ENCODE measurements around the gene GSTM2.
A peak's percentile ranks its signal among the peaks of the same experiment; 100 is the strongest.

GSTM2 gene

GRCh38 chr1:109667452-109668122, at the start of gene GSTM2:
TSS of gene GSTM2 (plus strand) at chr1:109668057. CDS start at chr1:109668116, 59 bp downstream.
- DNase-seq: peak; percentile 77

- DNase-seq: no peak
Measured at GRCh38 chr1:109618661-109619575, 48.9 kb upstream of the GSTM2 start.

GRCh38 chr1:109619576-109620400, 48.1 kb upstream of the GSTM2 start, which contains the start of the genes AMPD2 and GNAT2:
TSS of gene AMPD2 (plus strand) at chr1:109619837. CDS start at chr1:109621176, 1,339 bp downstream.
TSS of gene GNAT2 (minus strand) at chr1:109619616. CDS start at chr1:109612870, 6,746 bp downstream.
- DNase-seq: peak; percentile 74

GRCh38 chr1:109620401-109620791, 47.5 kb upstream of the GSTM2 start:
- no peak for DNase-seq

- DNase-seq: peak; percentile 96
Measured at GRCh38 chr1:109620841-109621286, 47.0 kb upstream of the GSTM2 start.

GRCh38 chr1:109621379-109622136, 46.3 kb upstream of the GSTM2 start:
- DNase-seq: no peak

GRCh38 chr1:109622137-109622892, 45.5 kb upstream of the GSTM2 start:
- no peak for DNase-seq

- no peak for DNase-seq
Measured at GRCh38 chr1:109622895-109623294, 45.0 kb upstream of the GSTM2 start.

GRCh38 chr1:109623601-109624161, 44.2 kb upstream of the GSTM2 start:
- DNase-seq: no peak

GRCh38 chr1:109624201-109625010, 43.5 kb upstream of the GSTM2 start:
- DNase-seq: no peak

GRCh38 chr1:109625176-109625575, 42.7 kb upstream of the GSTM2 start:
- no peak for DNase-seq

- no peak for DNase-seq
Measured at GRCh38 chr1:109625601-109626560, 42.0 kb upstream of the GSTM2 start.

- no peak for DNase-seq
Measured at GRCh38 chr1:109626682-109627408, 41.0 kb upstream of the GSTM2 start.

- no peak for DNase-seq
Measured at GRCh38 chr1:109627692-109628399, 40.0 kb upstream of the GSTM2 start.

- no peak for DNase-seq
Measured at GRCh38 chr1:109628540-109629321, 39.1 kb upstream of the GSTM2 start.

GRCh38 chr1:109629372-109630030, 38.4 kb upstream of the GSTM2 start:
- DNase-seq: no peak

All from stimulated activated CD4-positive, alpha-beta T cell treated with anti-CD3 and anti-CD28 coated beads, Interleukin-12 subunit alpha, Interleukin-12 subunit beta, amount 100 ng/mL, for 4 hours (primary cell).